Thyroid gland (tissue), 4 donors: ENCODE data around the gene GAS7.

Source experiments
- CTCF ChIP-seq, 6 experiments: fragments of 200-600 bp in 3 of 6; fragments of 450-650 bp in 3 of 6; sonication (generic) in 3 of 6; IDR thresholded peaks; one replicate each; pipeline ENCODE4 v1.5.1; 2016 to 2019; ENCODE audit warnings: antibody characterized with exemption in 6 of 6, mild to moderate bottlenecking in 2 of 6, inconsistent platforms in 1 of 6, moderate library complexity in 1 of 6
- POLR2A ChIP-seq, 2 donors: fragments of 450-650 bp; IDR thresholded peaks; one replicate each; pipeline ENCODE4 v1.6.1; 2017; ENCODE audit warnings: antibody characterized with exemption in 2 of 2, mild to moderate bottlenecking in 2 of 2, moderate library complexity in 1 of 2

GRCh38 chr17:9976283-9977179 lies 221.9 kb downstream of the GAS7 start:
- TF ChIP-seq CTCF (IDR thresholded peaks at IDR 0.05) (no peak), POLR2A (IDR thresholded peaks at IDR 0.05) (no peak)
